Inflammatory macrophage treated with lipopolysaccharide for 1 hour (primary cell): ENCODE measurements around the gene LHB.
A peak's percentile ranks its signal among the peaks of the same experiment; 100 is the strongest.

Experiments
- DNase-seq, 2 donors: peaks; one replicate each; pipeline ENCODE4 v3.0.0-alpha.2; 2020 to 2022

The LHB gene

DNA sequence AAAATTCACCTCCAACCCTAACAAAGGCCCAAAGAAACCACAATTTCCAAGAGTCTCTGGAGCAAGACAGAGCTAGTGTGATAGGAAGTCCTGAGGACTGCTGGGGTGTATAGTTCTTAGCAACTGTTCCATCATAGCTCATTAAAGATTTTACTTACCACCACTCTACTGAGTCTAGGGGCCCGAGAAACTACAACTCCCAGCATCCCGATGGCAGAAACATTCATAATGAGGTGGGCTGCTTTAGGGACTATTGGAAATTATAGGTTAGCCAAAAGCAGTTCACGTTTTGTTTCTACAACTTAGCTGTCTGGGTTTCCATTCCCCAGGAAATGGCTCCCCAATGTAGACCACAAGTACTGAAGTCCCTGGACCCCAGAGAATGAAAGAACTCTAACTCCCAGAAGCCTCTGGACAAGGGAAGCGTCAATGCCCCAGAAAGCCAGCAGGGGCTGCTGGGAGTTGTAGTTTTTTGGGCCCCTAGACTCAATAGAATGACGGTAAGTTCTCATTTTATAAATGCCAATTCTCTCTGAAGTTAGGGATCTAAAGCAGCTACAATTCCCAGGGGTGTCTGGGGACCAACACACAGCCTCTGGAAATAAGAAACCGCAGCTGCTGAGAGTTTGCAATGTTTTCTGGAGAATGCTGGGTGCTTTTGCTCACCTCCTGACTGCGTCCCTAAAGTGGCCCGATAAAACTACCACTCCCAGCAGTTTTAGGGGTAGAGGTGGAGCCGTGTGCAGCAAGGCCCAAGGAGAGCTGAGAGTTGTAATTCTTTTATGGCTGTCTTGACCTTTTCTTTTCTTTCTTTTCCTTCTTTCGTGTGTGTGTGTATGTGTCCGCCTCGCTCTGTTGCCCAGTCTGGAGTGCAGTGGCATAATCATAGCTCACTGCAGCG, 40.7 kb downstream of the LHB start:
- no peak for DNase-seq

DNA sequence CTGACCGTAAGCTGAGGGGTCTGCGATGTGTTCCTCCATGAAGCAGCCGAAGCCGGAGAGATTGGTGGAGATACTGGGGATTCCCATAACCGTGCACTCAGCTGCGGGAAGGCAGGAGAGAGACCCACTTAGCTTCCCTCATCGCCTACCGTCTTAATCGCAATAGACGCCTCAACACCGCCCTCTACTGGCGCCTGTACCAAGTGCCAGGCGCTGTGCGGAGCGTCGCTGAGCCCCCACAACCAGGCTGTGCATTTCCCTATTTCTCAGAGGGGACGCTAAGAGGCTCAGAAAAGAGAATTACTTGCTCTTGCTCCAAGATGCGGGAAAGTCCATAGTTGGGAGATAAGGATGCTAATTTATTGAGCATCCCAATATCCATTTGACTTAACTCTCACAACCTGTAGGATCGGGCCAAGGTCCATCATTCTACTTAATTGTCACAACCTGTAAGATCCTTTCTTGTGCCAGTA, 45.9 kb downstream of the LHB start:
- DNase-seq = peak; percentile 76 to 97

DNA sequence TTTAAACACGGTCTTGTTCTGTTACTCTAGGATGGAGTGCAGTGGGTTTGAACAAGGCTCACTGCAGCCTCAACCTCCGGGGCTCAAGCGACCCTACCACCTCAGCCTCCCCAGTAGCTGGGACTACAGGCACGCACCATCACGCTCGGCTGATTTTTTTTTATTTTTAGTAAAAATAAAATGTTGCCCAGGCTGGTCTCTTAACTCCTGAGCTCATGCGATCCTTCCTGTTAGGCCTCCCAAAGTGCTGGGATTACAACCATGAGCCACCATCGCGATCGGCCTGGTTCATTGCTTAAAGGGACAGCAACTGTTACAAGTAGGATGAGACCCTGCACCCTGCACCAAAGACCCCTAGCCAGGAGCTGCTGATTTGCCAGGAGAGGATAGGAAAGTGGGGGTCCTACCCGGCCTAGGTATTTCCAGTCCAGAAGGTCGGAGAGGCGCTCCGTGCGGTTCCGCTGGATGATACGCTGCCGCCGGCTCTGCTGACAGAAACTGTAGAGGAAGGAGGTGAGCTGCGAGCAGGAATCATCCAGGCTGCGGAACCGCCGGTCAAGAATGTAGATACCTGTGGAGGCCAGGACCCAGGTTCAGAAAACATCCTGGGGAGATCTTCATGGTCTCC, 46.6 kb downstream of the LHB start:
- no peak for DNase-seq

DNA sequence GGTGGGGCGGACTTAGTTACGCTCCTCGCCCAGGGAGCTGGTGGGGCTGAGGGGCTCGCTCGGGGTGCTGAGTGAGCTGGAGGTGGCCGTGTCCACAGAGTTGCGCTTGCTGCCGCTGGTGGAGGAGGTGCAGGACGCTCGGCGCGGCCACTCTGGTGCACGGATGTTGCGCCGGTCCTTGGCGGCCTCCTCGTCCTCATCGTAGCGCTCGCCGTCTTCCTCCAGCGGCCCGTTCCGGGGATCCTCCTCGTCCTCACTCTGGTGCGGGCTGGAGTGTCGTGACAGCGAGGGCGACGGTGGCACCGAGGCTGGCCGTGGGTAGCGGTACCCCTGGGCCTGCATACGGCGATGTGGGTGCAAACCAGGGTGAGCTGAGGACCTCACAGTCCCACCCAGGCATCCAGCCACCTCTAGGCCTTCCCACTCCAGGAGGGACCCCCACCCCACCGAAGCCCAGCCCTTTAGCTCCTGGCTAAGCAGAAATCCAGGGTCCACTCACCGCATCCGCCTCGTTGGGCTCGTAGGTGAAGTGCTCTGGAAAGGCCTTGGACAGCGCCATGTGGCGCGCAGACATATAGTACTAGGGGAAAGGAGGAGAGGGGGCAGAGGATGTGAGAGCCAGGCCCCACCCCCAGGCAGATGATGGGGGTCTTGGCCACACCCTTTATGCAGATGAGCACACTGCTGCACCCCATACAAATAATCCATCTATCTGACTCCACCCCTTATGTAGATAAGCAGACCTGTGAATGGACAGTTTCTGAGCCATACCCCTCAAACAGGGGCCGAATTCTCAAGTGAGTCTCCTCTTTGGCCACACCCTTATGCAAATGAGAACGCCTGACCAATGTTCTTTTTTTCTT, 47.4 kb downstream of the LHB start:
- no peak for DNase-seq

DNA sequence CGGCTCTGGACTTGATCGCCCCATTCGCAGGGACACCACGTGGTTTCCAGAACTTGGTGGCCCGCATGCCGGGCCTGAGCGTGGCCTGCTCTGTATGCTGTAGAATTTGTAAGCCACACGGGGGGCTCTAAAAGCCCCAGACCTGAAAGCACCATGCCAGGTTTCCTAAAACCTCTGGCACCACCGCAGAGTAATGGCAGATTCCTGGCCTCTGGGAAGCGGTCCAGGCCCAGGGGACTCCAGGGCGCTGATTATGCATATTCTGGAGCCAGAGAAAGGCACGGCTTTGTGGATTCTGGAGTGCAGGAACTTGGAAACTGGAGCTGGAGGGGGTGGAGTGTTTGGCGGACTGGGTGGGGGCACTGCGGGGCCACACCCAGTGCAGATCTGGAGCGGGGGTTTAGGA, 48.1 kb downstream of the LHB start:
- DNase-seq = no peak

DNA sequence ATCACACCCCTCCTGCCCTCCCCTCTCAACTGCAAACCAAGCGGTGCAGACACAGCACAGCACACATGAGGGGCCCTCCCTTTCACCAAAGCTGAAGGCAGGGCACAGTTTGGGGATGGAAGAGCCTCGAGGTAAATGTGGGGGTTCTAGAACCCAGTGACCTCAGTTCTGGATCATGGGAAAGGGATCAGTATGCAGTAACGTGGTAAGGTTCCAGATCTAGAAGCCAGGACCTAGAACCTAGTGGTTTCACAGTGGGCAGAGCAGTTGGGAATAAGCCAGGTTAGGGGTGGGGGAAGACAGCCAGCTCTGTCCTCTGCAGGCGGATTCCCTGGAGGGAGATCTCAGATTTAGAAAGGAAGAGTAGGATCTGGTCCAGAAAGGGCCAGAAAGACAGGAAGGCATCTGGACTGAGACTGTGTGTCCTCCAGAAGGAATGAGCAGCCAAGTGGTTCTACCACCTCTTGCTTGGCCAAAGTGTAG, 48.7 kb downstream of the LHB start:
- DNase-seq = peak; percentile 22 to 39

DNA sequence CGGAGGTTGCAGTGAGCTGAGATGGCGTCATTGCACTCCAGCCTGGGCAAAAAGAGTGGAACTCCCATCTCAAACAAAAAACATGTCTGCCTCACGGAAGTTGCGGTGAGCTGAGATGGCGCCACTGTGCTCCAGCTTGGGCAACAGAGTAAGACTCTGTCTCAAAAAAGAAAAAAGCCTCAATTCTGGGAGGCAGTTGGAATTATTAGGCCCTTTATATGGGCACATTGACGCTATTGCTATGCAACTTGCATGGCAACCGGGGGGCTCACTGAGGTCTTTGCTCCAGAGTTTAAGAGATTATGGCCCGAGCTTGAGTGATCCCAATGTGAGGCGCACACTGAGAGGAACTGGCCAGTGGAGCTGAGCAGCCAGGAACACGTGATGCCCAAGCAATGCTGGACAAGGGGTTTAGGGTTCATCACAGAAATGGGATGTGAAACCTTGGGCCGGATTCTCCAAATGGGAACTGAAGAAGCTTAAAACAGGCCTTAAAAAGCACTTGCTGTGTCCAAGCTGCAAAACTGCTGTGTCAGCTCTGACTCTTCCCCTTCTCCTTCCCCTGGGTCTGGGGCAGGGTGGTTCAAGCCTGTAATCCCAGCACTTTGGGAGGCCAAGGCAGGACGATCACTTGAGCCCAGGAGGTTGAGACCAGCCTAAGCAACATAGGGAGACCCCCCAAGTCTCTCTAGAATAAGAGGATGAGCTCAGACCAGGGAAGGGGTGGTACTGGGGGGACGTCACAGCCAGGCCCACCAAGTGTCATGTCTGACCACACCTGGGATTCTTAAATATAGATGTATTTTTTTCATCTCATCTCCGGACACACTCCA, 49.3 kb downstream of the LHB start:
- peak; percentile 96 to 98 for DNase-seq

DNA sequence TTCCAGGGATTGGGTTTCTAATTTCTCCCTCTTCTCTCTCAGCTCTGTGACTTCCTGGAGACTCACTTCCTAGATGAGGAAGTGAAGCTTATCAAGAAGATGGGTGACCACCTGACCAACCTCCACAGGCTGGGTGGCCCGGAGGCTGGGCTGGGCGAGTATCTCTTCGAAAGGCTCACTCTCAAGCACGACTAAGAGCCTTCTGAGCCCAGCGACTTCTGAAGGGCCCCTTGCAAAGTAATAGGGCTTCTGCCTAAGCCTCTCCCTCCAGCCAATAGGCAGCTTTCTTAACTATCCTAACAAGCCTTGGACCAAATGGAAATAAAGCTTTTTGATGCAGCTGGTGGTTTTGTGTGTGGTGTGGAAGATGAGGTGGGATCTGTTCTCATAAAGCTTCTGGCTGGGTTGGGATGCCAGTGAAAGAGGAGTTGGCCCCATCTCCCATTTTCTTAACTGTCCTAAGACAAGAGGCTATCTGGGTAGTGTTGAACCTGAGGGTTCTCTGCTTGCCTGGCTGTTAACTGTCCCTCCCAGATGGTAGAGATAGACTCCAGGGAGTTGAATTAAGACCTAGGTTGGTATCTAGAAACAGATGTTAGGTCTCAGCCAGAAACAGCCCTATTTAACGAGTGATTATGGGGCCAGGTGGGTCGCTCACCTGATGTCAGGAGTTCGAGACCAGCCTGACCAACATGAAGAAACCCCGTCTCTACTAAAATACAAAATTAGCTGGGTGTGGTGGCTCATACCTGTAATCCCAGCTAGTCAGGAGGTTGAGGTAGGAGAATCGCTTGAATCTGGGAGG, 50.1 kb downstream of the LHB start:
- DNase-seq = peak in 1 of 2 donors; percentile 30
